HEK293 (cell line): ENCODE measurements around the gene CACNA1D.

ENCODE experiments used
- ZNF140 ChIP-seq: fragments of 450-650 bp; formaldehyde crosslinking; IDR thresholded peaks from 2 replicates; pipeline ENCODE4 v1.5.1; 2016; ENCODE audit warnings: missing biosample characterization, missing genetic modification characterization
- ZNF776 ChIP-seq: fragments of 450-650 bp; formaldehyde crosslinking; IDR thresholded peaks from 2 replicates; pipeline ENCODE4 v1.5.0; 2017; ENCODE audit warnings: missing biosample characterization, missing genetic modification characterization, borderline replicate concordance

- TF ChIP-seq ZNF140 (no peak), ZNF776 (tag by site-specific recombination) (no peak)
These were observed 37.3 kb upstream of the CACNA1D start for GRCh38 chr3:53457068-53457467.
